ENCODE data around the gene KRTAP9-6. TPM values are rescaled to one million over a fixed set of nuclear protein-coding genes. Genes with fewer than 3 reads are reported as not detected.
"Not testable (repeated sequence)": the region's sequence is repeated elsewhere in the genome, so short reads cannot be mapped to it uniquely, and the experiment has no call there.

KRTAP9-6 gene
- total RNA-seq, 4 donors from 2014 or later, result not detected

DNA sequence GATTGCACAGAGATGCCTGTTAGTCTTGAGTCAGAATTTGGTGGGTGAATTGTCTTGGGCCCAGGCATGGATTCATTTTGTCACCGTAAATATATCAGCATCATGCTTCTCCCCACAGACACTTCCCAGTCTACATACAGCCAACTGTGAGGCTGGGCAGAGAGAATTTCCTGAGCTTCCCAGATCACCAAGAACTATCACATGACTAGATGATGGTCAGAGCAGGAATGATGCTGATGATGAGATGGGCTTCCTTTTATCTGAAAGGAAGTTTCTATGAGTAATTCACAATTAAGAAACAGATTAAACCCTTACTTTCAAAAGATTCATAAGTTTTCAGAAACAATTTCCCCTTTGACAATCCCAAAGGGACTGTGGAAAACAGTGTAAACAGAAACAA lies 10.3 kb upstream of the KRTAP9-6 start:
- no peaks in the 10 kb centered on the region for H3K9me3 ChIP-seq
- TF ChIP-seq, protein P1, sequence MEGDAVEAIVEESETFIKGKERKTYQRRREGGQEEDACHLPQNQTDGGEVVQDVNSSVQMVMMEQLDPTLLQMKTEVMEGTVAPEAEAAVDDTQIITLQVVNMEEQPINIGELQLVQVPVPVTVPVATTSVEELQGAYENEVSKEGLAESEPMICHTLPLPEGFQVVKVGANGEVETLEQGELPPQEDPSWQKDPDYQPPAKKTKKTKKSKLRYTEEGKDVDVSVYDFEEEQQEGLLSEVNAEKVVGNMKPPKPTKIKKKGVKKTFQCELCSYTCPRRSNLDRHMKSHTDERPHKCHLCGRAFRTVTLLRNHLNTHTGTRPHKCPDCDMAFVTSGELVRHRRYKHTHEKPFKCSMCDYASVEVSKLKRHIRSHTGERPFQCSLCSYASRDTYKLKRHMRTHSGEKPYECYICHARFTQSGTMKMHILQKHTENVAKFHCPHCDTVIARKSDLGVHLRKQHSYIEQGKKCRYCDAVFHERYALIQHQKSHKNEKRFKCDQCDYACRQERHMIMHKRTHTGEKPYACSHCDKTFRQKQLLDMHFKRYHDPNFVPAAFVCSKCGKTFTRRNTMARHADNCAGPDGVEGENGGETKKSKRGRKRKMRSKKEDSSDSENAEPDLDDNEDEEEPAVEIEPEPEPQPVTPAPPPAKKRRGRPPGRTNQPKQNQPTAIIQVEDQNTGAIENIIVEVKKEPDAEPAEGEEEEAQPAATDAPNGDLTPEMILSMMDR (IDR thresholded peaks at IDR 0.05), result no peak
- TF ChIP-seq EP300 (IDR thresholded peaks at IDR 0.05) (no peak), POLR2A (IDR thresholded peaks at IDR 0.05) (no peak)
- H3K36me3 ChIP-seq, result no peaks in the 10 kb centered on the region
- H3K4me3 ChIP-seq, result no peak overlapping the region
- no peak for DNase-seq (ENCODE audit: low spot score in 2 of 2)
- 0 to 33% methylated on average over 1 of the region's 1 CpG for WGBS, 2 donors
- no peaks in the 10 kb centered on the region for H3K4me1 ChIP-seq
- H3K27me3 ChIP-seq, result peaks cover 0 to 10% of the 10 kb centered on the region in 2 donors
- no peak overlapping the region for H3K27ac ChIP-seq

DNA sequence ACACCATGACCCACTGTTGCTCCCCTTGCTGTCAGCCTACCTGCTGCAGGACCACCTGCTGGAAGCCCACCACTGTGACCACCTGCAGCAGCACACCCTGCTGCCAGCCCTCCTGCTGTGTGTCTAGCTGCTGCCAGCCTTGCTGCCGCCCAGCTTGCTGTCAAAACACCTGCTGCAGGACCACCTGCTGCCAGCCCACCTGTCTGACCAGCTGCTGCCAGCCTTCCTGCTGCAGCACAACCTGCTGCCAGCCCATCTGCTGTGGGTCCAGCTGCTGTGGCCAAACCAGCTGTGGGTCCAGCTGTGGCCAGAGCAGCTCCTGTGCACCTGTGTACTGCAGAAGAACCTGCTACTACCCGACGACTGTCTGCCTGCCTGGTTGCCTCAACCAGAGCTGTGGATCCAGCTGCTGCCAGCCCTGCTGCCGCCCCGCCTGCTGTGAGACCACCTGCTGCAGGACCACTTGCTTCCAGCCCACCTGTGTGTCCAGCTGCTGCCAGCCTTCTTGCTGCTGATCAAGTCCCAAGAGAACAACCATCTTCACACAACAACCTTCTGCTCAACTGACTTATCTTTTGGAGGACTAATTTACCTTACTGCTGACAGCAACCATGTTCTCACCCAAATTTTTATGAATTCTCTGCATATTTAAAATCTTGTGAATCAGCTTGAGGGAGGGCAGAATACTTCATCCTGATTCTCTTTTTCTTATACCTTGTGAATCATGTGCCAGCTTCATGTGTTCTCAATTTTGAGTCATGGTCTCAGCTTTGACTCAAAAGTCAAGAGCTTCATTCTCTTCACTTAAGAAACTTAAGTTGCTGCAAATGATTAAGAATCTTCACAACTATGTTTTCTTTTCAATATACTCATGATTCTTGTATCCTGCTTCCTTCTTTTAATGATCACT lies 9.5 kb upstream of the KRTAP9-6 start, which contains the start of gene KRTAP9-9:
KRTAP9-9 (plus strand) TSS at position 4 of the 910 bp plus-strand sequence.
- not testable (repeated sequence) for H3K9me3 ChIP-seq; H3K4me3 ChIP-seq; H3K4me1 ChIP-seq; H3K36me3 ChIP-seq; H3K27ac ChIP-seq; DNase-seq (ENCODE audit: low spot score in 2 of 2)
- peaks cover 0 to 10% of the 10 kb centered on the region in 2 donors for H3K27me3 ChIP-seq
- WGBS, 2 donors, result 84 to 93% methylated on average over 4 of the region's 5 CpGs

DNA sequence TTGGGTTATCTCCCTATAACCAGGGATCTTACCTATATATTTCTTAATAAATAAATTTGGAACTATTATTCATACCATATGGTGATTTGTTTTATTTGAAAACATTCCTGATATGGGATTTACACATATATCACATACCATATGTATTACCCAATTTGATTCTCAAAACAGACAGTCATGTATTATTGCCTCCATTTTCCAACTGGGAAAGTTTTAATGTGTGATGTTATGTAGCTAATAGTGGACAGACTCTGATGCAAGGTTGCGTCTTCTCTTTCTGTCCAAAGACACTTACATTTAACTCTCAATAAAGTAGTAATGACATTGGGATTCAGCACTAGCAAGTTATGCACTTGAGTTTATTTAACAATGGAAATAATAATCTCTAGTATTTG lies 8.9 kb upstream of the KRTAP9-6 start:
- WGBS, 2 donors, result 88 to 94% methylated on average over 1 of the region's 1 CpG
- peaks cover 0 to 10% of the 10 kb centered on the region in 2 donors for H3K27me3 ChIP-seq
- DNase-seq (ENCODE audit: low spot score in 2 of 2), result no peak
- no peak overlapping the region for H3K27ac ChIP-seq
- H3K9me3 ChIP-seq, result no peaks in the 10 kb centered on the region
- TF ChIP-seq, protein P1 (IDR thresholded peaks at IDR 0.05), result no peak
- TF ChIP-seq POLR2A (IDR thresholded peaks at IDR 0.05) (no peak), EP300 (IDR thresholded peaks at IDR 0.05) (no peak)
- no peak overlapping the region for H3K4me3 ChIP-seq
- no peaks in the 10 kb centered on the region for H3K36me3 ChIP-seq
- no peaks in the 10 kb centered on the region for H3K4me1 ChIP-seq

DNA sequence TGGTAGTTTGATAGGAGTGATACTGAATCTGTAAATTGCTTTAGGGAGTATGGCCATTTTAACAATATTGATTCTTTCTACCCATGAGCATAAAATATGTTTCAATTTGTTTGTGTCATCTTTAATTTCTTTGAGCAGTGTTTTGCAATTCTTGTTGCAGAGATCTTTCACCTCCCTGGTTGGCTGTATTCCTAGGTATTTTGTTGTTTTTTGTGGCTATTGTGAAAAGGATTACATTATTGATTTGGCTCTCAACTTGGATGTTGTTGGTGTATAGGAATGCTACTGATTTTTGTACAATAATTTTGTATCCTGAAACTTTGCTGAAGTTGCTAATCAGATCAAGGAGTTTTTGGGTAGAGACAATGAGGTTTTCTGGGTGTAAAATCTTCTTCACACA lies 6.8 kb upstream of the KRTAP9-6 start:
- Histone ChIP-seq H3K27ac (no peak overlapping the region), H3K4me1 (no peaks in the 10 kb centered on the region)
- TF ChIP-seq, protein P1 (IDR thresholded peaks at IDR 0.05), result no peak
- TF ChIP-seq EP300 (IDR thresholded peaks at IDR 0.05) (no peak), POLR2A (IDR thresholded peaks at IDR 0.05) (no peak)

DNA sequence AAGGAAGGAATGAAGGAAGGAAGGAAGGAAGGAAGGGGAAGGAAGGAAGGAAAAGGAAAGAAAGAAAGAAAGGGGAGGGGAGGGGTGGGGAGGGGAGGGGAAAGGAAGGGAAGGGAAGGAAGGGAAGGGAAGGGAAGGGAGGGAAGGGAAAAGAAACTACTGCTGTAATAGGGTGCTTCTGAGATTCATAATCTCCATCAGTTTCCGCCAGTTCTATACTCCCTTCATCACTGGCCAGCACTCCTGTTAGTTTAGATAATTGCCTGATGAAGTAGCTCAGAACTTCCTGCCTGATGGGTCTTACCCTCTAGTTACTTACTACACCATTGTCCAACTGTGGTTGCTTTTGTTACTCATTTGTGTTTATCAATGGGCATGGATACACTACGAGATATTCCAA lies 2.0 kb upstream of the KRTAP9-6 start:
- 44 to 85% methylated on average over 2 of the region's 2 CpGs for WGBS, 2 donors

More for the DNA sequence above, 6.8 kb upstream of the KRTAP9-6 start:
- no peak for DNase-seq (ENCODE audit: low spot score in 2 of 2)
- Histone ChIP-seq H3K4me3 (no peak overlapping the region), H3K36me3 (no peaks in the 10 kb centered on the region), H3K27me3 (peaks cover 0 to 9% of the 10 kb centered on the region in 2 donors), H3K9me3 (no peaks in the 10 kb centered on the region)

More for the DNA sequence above, 2.0 kb upstream of the KRTAP9-6 start:
- TF ChIP-seq POLR2A (IDR thresholded peaks at IDR 0.05) (no peak), EP300 (IDR thresholded peaks at IDR 0.05) (no peak)
- TF ChIP-seq, protein P1 (IDR thresholded peaks at IDR 0.05), result no peak
- no peak for DNase-seq (ENCODE audit: low spot score in 2 of 2)
- Histone ChIP-seq H3K27me3 (peaks cover 0 to 6% of the 10 kb centered on the region in 2 donors), H3K9me3 (no peaks in the 10 kb centered on the region), H3K36me3 (no peaks in the 10 kb centered on the region), H3K4me1 (no peaks in the 10 kb centered on the region), H3K4me3 (no peak overlapping the region), H3K27ac (no peak overlapping the region)
